ENCODE data around the gene ZNF197. TPM values are rescaled to one million over a fixed set of nuclear protein-coding genes. Genes with fewer than 3 reads are reported as not detected.

The ZNF197 gene
- total and polyA plus RNA-seq, 2 of the 13 experiments (the other 11 are each of a cell fraction or from before 2014, with no cell fraction given), result 1.8 to 6.8 TPM

GRCh38 chr3:44624749-44625480 is at the start of gene ZNF197 (continued):
- no peak for TF ChIP-seq ZNF335 (CRISPR knock-in tag; IDR thresholded peaks at IDR 0.05)
- no peak for TF ChIP-seq ZNF10 (CRISPR knock-in tag; IDR thresholded peaks at IDR 0.05; ENCODE audit: borderline replicate concordance, low read depth)
- TF ChIP-seq PHF5A (CRISPR knock-in tag; IDR thresholded peaks at IDR 0.05; ENCODE audit: low read depth, unreplicated experiment), result no peak
- TF ChIP-seq RELA (CRISPR knock-in tag; IDR thresholded peaks at IDR 0.05), result no peak
- no peak for TF ChIP-seq ZNF143 (CRISPR knock-in tag; IDR thresholded peaks at IDR 0.05)
- TF ChIP-seq HIC2 (CRISPR knock-in tag; IDR thresholded peaks at IDR 0.05; ENCODE audit: low read depth), result no peak
- no peak for TF ChIP-seq ZNF275 (CRISPR knock-in tag; IDR thresholded peaks at IDR 0.05; ENCODE audit: borderline replicate concordance)
- TF ChIP-seq, protein P1, sequence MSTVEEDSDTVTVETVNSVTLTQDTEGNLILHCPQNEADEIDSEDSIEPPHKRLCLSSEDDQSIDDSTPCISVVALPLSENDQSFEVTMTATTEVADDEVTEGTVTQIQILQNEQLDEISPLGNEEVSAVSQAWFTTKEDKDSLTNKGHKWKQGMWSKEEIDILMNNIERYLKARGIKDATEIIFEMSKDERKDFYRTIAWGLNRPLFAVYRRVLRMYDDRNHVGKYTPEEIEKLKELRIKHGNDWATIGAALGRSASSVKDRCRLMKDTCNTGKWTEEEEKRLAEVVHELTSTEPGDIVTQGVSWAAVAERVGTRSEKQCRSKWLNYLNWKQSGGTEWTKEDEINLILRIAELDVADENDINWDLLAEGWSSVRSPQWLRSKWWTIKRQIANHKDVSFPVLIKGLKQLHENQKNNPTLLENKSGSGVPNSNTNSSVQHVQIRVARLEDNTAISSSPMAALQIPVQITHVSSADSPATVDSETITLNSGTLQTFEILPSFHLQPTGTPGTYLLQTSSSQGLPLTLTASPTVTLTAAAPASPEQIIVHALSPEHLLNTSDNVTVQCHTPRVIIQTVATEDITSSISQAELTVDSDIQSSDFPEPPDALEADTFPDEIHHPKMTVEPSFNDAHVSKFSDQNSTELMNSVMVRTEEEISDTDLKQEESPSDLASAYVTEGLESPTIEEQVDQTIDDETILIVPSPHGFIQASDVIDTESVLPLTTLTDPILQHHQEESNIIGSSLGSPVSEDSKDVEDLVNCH (CRISPR knock-in tag; IDR thresholded peaks at IDR 0.05), result no peak
- TF ChIP-seq ZKSCAN8 (CRISPR knock-in tag; IDR thresholded peaks at IDR 0.05; ENCODE audit: borderline replicate concordance), result no peak
- no peak for TF ChIP-seq KDM3A (CRISPR knock-in tag; IDR thresholded peaks at IDR 0.05; ENCODE audit: low read depth)
- TF ChIP-seq, protein P2, sequence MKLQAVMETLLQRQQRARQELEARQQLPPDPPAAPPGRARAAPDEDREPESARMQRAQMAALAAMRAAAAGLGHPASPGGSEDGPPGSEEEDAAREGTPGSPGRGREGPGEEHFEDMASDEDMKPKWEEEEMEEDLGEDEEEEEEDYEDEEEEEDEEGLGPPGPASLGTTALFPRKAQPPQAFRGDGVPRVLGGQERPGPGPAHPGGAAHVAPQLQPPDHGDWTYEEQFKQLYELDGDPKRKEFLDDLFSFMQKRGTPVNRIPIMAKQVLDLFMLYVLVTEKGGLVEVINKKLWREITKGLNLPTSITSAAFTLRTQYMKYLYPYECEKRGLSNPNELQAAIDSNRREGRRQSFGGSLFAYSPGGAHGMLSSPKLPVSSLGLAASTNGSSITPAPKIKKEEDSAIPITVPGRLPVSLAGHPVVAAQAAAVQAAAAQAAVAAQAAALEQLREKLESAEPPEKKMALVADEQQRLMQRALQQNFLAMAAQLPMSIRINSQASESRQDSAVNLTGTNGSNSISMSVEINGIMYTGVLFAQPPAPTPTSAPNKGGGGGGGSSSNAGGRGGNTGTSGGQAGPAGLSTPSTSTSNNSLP (IDR thresholded peaks at IDR 0.05; ENCODE audit: low read depth, low read length), result no peak
- TF ChIP-seq ZNF775 (CRISPR knock-in tag; IDR thresholded peaks at IDR 0.05; ENCODE audit: borderline replicate concordance), result no peak
- no peak for TF ChIP-seq CEBPG (CRISPR knock-in tag; IDR thresholded peaks at IDR 0.05)
- TF ChIP-seq TAF1 (CRISPR knock-in tag; IDR thresholded peaks at IDR 0.05), result peak; percentile 60
- TF ChIP-seq POLR2G (IDR thresholded peaks at IDR 0.05; ENCODE audit: low read depth, low read length), result peak; percentile 74
- peak; percentile 58; the same call in 1 of the 2 replicates for TF ChIP-seq ZNF777 (CRISPR knock-in tag; IDR thresholded peaks at IDR 0.05)
- no peak for TF ChIP-seq NONO (IDR thresholded peaks at IDR 0.05)
- 0 out of 2 replicates have a peak, but pooled peaks have one; percentile 32 for TF ChIP-seq NONO (CRISPR knock-in tag; conservative IDR thresholded peaks at IDR 0.05)
- TF ChIP-seq ZNF746 (CRISPR knock-in tag; IDR thresholded peaks at IDR 0.05), result no peak
- TF ChIP-seq CHD2 (IDR thresholded peaks at IDR 0.05; ENCODE audit: low read depth, low read length), result no peak
- TF ChIP-seq GABPB1 (CRISPR knock-in tag; IDR thresholded peaks at IDR 0.05), result peak; percentile 94
- no peak for TF ChIP-seq NFYB (CRISPR knock-in tag; IDR thresholded peaks at IDR 0.05)
- TF ChIP-seq SETDB1 (CRISPR knock-in tag; IDR thresholded peaks at IDR 0.05; ENCODE audit: borderline replicate concordance), result no peak
